Ovary (tissue), 9 donors: ENCODE measurements around the gene ABI3BP. TPM values are rescaled to one million over a fixed set of nuclear protein-coding genes. Genes with fewer than 3 reads are reported as not detected.

Experiments
- DNase-seq, 5 donors: peaks; one replicate each; pipeline ENCODE4 v3.0.0-alpha.2; 2019 to 2020
- H3K27ac ChIP-seq, 2 donors: fragments of 200-600 bp; one replicate each; pipeline versions ENCODE4 v1.5.1 to v1.8.0; 2019 to 2022
- H3K27me3 ChIP-seq: fragments of 200-600 bp; one replicate; pipeline ENCODE4 v1.8.0; 2022
- H3K36me3 ChIP-seq: fragments of 200-600 bp; sonication (generic); one replicate; pipeline ENCODE4 v1.5.1; 2019
- H3K4me1 ChIP-seq: one replicate; pipeline ENCODE4 v1.8.1; 2013; ENCODE audit warnings: mild to moderate bottlenecking, moderate library complexity; ENCODE audit not compliant: insufficient read depth
- H3K4me3 ChIP-seq: fragments of 200-600 bp; sonication (generic); one replicate; pipeline ENCODE4 v1.5.1; 2017
- H3K9me3 ChIP-seq, 2 donors: fragments of 200-600 bp in 1 of 2; sonication (generic) in 1 of 2; one replicate each; pipeline versions ENCODE4 v1.5.1 to v1.8.1; 2013 to 2019; ENCODE audit warnings: mild to moderate bottlenecking in 1 of 2, moderate library complexity in 1 of 2
- EP300 ChIP-seq: sonication (generic); formaldehyde crosslinking; IDR thresholded peaks from one replicate; pipeline ENCODE4 v1.6.1; 2017; ENCODE audit warnings: antibody characterized with exemption
- POLR2A ChIP-seq: fragments of 450-650 bp; IDR thresholded peaks from one replicate; pipeline ENCODE4 v1.6.1; 2017; ENCODE audit warnings: antibody characterized with exemption, mild to moderate bottlenecking, moderate library complexity
- WGBS, 3 donors: extraction: QIAGEN DNeasy Blood & Tissue Kit in 1 of 3; methylation state at CpG; one replicate each; pipeline versions ENCODE4 v1.1.5 to v1.1.7; 2013 to 2017; 5-methylcytosine and 5-hydroxymethylcytosine counted together
- intact Hi-C, 4 donors: fragments of 100-400 bp; cut with DNase I; formaldehyde crosslinking; loops; one replicate each; pipeline versions ENCODE4 v1.11.0 to v1.15.1; 2022 to 2023
- polyA plus RNA-seq, 2 donors: library from polyadenylated mRNA; stranded (reverse); fragments of 200-250 nt in 1 of 2; fragments of 350-450 nt in 1 of 2; fragmentation: Illumina TruSeq in 1 of 2; extraction: RNeasy Lipid Tissue Mini Kit (QIAGEN cat#74804) in 1 of 2; gene quantifications; one replicate each; pipeline ENCODE4 v1.2.3, GENCODE V29; 2013 to 2014
- total RNA-seq, 7 donors: library from RNA; depleted of rRNA in 2 of 7; stranded (reverse); fragments of >200 nt in 2 of 7; fragmentation: NEBNext Ultra II Directional in 3 of 7; extraction: Animal tissue kit (Norgen Biotek cat#: 25700) in 3 of 7; gene quantifications; one replicate each; pipeline versions ENCODE4 v1.1.0 to v1.2.4, GENCODE V29; 2016 to 2023
- TF ChIP-seq, protein P1 (sequence below), 3 donors: fragments of 450-650 bp in 2 of 3; fragments of 200-600 bp in 1 of 3; IDR thresholded peaks; one replicate each; pipeline versions ENCODE4 v1.5.1 to v1.8.0; 2016 to 2022; ENCODE audit warnings: antibody characterized with exemption in 3 of 3, mild to moderate bottlenecking in 1 of 3
- donor health status: DM: no; HTN: no; CAD: no; lungs with moderate emphysema.
- donor health status: DM: no; HTN: no; CAD: no.
- donor health status: Bipolar disorder and iron deficiency.
- donor health status: DM: yes; HTN: yes; CAD: no.
- donor health status: DM: no; HTN: no; CAD: no.
- donor health status: DM: yes; HTN: yes; CAD: no.

The ABI3BP gene
- total and polyA plus RNA-seq, 9 donors = 31.1 to 229 (median 84.1) TPM

DNA sequence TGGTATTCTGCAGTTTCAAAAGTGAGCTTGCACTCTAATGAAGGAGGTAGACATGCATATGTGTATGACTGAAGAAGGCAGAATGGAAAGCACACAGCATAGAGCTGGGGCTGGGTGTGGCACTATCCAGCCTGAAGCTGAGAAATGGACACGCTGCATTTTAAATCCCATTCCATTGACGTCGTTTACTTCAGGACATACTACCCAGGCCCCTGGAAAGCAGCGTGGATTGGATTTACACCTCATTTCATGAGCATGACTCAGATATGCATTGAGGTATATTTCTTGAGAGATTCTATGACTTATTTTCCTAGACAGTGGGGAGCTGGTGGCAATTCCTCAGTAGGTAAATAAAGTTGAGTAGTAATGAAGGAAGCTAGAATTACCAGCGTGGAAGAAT lies 101.4 kb downstream of the ABI3BP start:
- no peak for TF ChIP-seq EP300
- TF ChIP-seq, protein P1, sequence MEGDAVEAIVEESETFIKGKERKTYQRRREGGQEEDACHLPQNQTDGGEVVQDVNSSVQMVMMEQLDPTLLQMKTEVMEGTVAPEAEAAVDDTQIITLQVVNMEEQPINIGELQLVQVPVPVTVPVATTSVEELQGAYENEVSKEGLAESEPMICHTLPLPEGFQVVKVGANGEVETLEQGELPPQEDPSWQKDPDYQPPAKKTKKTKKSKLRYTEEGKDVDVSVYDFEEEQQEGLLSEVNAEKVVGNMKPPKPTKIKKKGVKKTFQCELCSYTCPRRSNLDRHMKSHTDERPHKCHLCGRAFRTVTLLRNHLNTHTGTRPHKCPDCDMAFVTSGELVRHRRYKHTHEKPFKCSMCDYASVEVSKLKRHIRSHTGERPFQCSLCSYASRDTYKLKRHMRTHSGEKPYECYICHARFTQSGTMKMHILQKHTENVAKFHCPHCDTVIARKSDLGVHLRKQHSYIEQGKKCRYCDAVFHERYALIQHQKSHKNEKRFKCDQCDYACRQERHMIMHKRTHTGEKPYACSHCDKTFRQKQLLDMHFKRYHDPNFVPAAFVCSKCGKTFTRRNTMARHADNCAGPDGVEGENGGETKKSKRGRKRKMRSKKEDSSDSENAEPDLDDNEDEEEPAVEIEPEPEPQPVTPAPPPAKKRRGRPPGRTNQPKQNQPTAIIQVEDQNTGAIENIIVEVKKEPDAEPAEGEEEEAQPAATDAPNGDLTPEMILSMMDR (IDR thresholded peaks at IDR 0.05) = no peak
- TF ChIP-seq POLR2A = no peak
- no peaks in the 10 kb centered on the region for H3K27me3 ChIP-seq
- H3K9me3 ChIP-seq = no peaks in the 10 kb centered on the region
- H3K4me1 ChIP-seq = no peaks in the 10 kb centered on the region
- H3K4me3 ChIP-seq = no peak overlapping the region
- no peaks in the 10 kb centered on the region for H3K36me3 ChIP-seq
- H3K27ac ChIP-seq = no peak overlapping the region
- intact Hi-C loops = loop anchor here in 1 of 4 donors (5.0 kb wide), 1 partner anchor 305 kb away; no protein-coding TSS in a partner anchor
- no peak for DNase-seq
- WGBS, 3 donors = 76 to 87% (median 79%) methylated on average over 5 of the region's 5 CpGs

DNA sequence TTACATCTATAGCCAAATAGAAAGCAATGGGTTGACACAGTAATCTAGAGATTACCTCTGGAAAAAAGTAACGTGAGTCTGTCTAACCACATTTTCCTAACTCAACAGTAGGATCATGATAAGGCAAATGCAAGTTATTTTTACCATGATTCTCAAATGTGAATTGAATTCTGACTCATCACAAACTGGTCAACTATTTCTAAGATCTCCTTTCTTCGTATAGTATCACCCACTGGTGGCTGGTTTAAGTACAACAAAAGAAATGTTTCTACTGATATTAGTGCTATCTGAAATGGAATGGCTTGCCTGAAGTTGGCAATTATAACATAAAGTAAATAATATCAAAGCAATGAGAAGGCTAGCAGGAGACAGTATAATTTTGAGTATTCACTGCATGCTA lies 102.2 kb downstream of the ABI3BP start:
- H3K27ac ChIP-seq = no peak overlapping the region

GRCh38 chr3:100888881-100889280 lies 104.3 kb downstream of the ABI3BP start:
- Histone ChIP-seq H3K27me3 (no peaks in the 10 kb centered on the region), H3K4me1 (no peaks in the 10 kb centered on the region), H3K36me3 (no peaks in the 10 kb centered on the region), H3K9me3 (no peaks in the 10 kb centered on the region), H3K4me3 (no peak overlapping the region), H3K27ac (no peak overlapping the region)
- intact Hi-C loops = no loop called here
- 95 to 100% (median 95%) methylated on average over 1 of the region's 1 CpG for WGBS, 3 donors
- TF ChIP-seq, protein P1 (IDR thresholded peaks at IDR 0.05) = no peak
- no peak for TF ChIP-seq POLR2A
- TF ChIP-seq EP300 = no peak
- DNase-seq = no peak

More for the DNA sequence above, 102.2 kb downstream of the ABI3BP start:
- Histone ChIP-seq H3K36me3 (no peaks in the 10 kb centered on the region), H3K4me1 (no peaks in the 10 kb centered on the region), H3K4me3 (no peak overlapping the region), H3K27me3 (no peaks in the 10 kb centered on the region), H3K9me3 (no peaks in the 10 kb centered on the region)
- 82 to 84% (median 83%) methylated on average over 2 of the region's 2 CpGs for WGBS, 3 donors
- intact Hi-C loops = loop anchor here in 1 of 4 donors (5.0 kb wide), 1 partner anchor 306 kb away; no protein-coding TSS in a partner anchor
- TF ChIP-seq POLR2A = no peak
- TF ChIP-seq, protein P1 (IDR thresholded peaks at IDR 0.05) = no peak
- no peak for TF ChIP-seq EP300
- DNase-seq = no peak

DNA sequence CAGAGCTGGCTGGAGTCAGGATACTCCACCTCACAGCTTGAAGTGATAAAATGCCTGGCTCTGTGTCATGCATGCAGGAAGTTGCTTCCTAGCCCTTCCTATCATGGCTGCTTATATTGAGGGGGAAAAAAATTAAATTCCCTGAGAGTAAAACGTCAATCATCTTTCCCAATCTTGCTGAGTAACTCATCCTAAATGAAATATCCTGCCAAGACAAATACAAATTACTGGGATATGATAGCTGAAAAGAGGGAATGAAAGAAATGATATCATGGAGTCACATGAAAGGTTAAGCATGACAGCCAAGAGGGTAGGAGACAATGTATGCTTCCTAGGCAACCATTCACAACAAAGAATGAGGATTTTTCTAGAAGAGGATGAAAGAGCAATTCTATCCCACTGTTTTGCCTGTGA lies 110.6 kb downstream of the ABI3BP start:
- Histone ChIP-seq H3K9me3 (no peaks in the 10 kb centered on the region), H3K4me3 (no peak overlapping the region), H3K4me1 (no peaks in the 10 kb centered on the region), H3K27me3 (no peaks in the 10 kb centered on the region), H3K27ac (no peak overlapping the region), H3K36me3 (no peaks in the 10 kb centered on the region)
- 38 to 46% (median 46%) methylated on average over 1 of the region's 1 CpG for WGBS, 3 donors
- TF ChIP-seq POLR2A (no peak), EP300 (no peak)
- TF ChIP-seq, protein P1 (IDR thresholded peaks at IDR 0.05) = no peak
- intact Hi-C loops = no loop called here
- no peak for DNase-seq
